HG03432 (cell line): Measurements from ENCODE around the gene DENND1A.

Experiments used
- ATAC-seq: cut with Tn5 transposase; IDR thresholded peaks from one replicate; pipeline ENCODE4 v1.9.1; 2021; ENCODE audit warnings: mild to moderate bottlenecking, moderate library complexity; ENCODE audit not compliant: unreplicated experiment

The DENND1A gene

DNA sequence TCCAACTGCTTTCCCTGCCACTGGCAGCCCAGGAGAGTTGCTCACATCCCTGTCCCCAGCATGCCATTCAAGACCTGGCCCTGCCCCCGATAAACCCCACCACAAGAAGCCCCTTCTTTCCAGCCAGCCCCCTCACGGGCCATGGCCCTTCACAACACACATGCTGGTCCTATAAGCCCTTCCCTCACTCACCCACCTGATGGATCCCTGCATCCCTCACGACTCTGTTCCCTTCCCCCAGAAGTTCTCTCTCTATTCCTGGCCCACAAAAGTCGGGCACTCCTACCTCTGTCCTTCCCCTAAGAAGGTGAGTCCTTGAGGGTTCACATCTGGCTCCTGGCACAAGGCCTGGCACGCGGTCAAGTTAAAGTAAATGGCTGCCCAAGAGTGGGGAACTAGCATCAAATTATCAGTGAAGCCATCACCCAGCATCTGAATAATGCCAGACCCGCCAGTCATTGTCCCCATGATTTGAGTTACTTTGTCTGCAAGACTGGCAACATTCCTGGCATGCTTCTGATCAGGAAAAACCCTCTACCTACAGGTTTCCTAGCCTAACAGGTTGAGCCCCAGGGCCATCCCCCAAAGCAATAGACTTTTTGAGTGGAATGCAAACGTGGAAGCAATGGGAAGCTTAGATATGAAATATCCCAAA lies 508.0 kb downstream of the DENND1A start:
- ATAC-seq, result no peak

DNA sequence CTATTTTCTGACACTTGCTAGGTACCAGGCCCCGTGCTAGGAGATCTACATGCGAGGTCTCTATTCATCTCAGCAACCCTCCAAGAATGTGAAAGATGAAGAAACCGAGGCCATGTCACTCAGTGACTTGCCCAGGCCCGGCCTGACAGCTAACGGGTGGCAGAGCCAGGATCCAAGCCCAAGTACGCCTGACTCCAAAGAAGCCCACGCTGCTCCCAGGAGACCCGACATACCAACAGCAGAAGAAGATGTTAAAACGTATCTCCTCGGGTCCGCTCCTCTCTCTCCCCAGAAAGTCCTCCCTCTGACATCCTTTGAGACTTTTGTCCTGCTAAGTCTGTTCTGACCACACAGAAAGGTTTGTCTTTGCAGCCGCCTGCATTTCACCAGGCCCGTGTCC lies 508.7 kb downstream of the DENND1A start:
- ATAC-seq, result no peak

DNA sequence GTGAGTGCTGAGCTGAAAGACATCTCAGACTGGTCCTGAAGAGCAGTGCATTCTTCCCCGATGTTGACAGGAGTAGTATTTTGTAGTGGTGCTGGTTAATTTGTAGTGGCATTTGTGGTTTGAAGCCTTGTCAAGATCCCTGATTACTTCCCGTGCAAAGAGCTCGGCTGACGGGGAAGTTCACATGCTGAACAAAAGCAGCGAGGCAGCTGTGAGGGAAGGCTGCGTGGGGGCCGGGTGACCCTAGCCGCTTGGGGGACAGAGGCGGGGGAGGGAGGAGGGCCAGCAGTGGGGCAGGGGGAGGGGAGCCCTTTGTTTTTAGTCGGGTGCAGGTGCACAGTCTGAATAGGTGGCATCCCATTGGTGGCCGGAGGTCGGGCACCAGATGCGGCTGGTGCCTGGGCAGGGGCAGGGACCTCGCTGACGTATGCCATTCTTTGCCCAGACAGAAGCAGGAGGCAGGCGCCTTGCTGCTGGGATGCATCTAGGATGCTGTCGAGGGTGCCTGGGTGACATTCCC lies 509.3 kb downstream of the DENND1A start:
- ATAC-seq, result no peak

DNA sequence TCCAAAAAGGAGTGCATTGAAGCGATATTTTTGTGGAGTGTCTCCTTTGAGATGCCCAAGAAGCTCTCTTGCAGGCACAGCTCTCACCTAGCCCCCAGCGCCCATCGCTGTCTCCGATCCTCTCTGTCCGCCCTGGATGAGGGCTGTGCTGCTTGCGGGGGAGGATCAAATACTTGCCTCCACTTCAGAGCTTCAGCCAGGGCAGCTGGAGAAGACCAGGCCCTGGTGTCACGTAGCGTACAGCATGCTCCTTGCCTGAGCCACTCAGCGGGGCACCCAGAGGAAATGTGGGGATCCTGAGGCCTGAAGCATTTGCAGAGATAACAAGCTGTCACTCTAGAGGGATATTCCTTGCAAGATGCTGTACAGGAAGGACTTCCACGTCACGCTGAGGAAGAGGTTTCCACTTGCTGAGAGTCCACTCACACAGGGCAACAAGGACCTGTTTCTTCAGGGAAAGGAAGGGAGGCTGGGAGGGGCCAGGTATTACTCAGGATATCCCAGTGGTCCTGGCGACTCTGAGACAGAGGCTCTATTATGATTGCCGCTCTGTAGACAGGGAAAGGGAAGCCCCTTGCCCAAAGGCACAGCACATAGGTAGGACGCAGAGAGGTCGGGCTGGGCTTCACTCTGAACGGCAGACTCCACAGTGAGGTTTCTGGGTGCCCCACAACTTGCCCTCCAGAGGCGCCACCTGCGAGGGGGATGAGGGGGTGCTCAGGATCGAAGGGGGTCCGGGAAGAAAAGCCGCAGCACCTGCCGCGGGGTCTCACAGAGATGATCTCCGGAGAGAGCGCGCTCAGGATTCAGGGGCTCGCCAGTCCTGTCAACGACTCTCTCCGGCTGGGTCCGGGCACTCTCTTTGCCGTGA lies 510.0 kb downstream of the DENND1A start:
- ATAC-seq, result no peak

DNA sequence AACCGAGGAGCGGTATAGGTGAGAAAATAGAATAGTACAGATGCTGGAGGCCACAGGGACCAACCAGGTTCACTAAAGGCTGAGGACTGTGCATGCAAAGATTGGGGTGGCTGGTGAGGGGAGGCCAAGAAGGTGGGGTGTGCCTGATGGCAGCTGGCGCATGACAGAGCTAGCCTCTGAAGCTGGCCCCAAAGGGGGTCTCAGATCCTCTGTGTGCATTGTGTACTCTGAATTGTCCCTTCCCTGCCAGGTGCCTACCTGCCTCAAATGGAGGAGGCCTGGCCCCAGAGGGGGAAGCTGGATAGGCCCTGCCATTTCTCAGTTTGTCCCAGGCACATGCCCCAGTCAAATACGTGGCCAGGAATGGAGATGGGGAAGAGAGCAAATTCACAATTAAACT lies 510.8 kb downstream of the DENND1A start:
- no peak for ATAC-seq

DNA sequence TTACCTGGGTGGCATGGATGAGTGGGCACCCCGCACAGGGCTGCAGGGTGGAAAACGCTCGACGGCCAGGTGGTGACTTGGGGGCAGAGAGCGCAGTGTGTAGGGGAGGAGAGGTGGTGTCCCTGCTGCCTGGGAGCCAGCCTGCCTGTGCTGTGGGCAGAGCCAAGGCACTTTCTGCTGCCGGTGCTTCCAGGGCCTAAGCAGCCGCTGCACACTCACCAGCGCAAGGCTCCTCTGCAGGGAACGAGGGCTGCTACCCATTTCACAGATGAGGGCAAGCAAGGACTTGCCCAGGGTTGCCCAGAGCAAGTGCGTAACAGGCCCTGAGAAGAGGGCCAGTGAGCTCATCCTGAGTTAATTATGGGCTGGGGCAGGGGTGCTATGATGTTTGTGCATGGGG lies 511.4 kb downstream of the DENND1A start:
- no peak for ATAC-seq

DNA sequence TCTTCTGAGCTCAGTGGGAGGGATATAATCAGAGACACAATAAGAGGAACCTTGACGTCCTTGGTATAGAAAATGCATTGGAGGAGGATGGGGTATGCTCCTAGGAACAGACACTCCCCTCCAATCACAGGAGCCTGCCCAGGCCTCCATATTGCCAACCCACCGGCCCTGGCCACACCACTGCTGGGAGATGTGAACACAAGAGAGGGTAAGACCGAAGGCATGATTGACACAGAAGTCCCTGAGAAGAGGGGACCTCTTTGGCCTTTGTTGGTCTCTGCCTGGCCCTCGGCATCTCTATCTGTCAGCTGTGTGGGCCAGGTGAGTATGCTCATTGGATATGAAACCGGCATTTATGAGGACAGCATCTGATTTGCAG lies 511.9 kb downstream of the DENND1A start:
- ATAC-seq, result no peak

DNA sequence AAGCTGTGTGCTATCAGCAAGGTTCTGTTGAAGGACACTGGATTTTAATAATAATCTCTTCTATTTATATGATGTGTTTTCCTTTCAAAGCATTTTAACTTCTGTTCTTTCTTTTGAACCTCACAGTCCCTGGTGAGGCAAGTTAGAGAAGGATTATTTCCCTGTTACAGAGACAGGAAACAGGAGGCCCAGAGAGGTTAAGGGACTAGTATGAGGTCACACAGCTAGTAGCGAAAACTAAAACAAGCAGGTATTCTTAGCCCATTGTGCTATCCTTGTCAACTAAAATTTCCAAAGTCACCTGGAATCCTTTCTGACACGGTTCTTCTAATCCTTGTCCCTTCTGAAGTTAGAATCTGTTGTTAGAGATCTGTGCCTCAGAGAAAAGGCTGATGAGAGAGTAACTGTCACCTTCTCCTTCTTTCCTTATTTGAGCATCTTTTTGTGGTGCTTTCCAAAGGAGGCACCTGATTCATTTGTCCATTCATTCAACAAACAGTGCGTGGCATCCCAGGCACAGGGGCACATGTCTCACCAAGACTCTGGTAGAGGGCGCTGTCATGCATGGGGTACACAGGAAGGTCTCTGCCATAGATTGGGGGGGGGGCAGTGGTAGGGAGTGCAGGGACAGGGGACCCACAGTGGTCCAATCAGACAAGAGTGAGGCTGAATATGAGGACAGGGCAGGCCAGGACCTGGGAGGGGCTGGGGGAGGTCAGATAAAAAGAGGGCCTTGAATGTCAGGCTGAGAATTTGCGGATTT lies 512.5 kb downstream of the DENND1A start:
- no peak for ATAC-seq

DNA sequence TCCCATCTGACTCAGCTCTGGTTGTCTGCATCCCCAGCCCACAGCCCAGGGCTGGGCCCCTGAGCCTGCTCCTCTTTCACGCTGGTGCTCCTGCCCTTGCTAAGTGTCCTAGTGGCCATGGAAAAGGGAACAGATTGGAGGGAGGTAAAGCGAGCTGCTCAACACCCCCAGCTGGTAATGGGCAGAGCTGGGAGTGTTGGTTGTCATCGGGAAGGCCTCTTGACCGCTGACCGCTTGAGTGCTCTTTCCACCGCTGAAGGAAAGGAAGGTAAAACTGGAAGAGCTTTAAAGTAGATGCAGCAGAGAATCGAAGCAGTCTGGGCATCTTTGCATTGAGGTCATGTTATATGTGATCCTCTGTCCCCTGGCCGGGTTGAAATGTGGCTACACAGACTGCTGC lies 513.8 kb downstream of the DENND1A start:
- no peak for ATAC-seq

DNA sequence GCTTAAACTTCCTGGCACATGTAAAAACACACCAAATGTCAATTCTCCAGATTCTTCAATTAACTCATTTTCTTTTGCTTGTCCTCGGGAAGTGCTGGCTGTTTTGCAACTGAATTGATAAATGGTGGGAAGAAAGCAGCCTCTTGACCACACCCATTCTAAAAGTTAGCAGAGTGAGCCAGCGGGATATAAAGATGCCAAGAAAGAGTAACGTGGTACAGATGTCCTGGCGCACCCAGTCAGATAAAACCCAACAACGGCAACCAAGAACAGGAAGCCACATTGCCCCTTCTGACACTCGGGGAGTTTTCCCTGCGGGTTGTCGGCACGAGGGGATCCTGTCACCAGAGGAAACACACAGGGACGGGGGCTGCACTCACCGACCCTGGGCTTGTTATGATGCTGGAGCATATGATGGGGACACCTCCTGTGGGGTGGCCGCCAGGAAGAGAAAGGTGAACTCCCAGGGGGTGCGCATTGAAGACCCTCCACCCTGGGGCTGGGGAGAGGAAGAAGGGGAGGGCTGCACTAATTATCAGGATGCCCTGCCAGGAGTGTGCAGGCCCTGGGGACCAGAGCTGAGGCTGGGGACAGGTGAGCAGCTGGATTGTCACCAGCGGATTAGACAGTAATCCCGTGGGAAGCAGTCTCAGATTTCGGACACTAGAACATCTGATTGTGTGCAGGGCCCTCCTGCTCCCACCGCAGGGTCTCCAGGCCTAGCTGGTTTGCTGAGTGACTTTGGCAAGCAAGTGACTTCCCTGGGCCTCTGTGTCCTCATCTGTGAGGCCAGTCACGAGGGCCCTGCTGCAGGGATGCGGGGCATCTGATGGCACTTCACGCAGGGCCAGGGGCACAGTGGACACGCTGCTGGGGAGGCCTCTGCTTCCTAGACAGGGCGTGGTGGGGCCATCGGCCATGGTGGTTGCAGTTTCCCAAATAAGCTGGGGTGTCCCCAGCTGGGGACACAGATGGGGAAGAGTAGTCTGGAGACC lies 514.7 kb downstream of the DENND1A start:
- no peak for ATAC-seq

DNA sequence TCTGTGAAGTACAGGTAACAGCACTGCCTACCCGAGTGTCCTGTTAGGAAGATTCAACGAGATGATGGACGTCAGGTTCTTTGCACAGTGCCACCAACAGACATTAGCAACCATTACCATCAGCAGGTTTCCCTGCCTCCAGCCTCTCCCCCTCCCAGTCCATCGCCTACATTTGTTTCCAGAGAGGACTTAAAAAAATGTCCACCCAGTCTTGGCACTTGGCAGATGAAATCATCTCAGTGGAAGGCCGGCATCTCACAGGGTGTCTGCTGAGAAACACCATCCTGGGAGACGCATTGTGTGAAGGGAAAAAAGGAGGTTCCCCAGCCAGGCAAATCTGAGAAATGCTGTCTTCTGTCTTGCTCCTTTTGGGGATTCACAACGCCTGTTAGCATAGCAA lies 515.7 kb downstream of the DENND1A start:
- ATAC-seq, result no peak

DNA sequence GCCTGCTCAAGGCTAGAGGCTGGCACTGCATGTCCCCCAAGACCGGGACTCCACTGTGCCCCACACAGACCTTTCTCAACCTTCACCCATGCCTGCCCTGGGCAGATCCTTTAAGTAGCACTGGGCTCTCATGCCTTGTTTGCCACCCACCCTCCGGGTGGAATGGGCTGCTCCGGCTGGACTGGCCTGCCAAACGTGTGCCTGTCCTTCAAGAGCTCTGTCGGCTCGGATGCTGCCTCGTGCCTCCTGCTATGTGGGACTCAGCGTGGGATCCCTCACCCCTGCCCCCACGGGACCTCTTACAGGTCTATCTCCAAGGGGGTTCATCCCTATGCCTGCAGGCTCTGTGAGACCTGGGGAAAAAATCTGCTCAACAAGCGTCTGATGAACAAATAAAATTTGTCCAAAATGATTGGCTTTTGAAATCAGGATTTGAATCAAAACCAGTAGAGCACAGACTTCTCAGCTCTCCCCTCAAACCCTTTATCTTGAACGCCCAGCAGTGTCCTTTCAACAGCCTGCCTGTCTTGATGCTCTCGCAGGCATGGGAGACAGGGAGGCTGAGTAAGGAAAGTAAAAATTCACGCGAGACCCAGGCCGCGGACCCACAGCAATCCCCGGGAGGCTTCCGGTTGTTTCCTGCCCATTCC lies 517.6 kb downstream of the DENND1A start:
- no peak for ATAC-seq

DNA sequence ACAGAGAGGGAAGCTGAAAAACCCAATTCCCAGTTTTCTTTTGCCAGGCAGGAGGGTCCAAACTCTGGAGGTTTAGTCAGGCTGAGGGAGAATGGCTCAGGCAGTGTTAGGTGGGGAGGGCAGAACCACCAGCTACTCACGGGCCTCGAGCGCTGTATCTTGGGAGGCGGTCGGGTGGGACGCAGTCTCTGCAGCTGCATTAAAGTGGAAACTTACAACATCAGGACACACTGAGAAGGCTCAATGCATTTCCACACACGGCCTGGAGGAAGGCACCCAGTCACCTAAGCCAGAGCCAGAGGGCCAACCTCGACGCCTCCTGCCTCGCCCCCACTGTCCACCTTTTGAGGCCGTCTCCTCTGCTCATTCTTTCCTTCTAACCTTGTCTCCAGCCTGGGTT lies 518.3 kb downstream of the DENND1A start:
- ATAC-seq, result no peak

DNA sequence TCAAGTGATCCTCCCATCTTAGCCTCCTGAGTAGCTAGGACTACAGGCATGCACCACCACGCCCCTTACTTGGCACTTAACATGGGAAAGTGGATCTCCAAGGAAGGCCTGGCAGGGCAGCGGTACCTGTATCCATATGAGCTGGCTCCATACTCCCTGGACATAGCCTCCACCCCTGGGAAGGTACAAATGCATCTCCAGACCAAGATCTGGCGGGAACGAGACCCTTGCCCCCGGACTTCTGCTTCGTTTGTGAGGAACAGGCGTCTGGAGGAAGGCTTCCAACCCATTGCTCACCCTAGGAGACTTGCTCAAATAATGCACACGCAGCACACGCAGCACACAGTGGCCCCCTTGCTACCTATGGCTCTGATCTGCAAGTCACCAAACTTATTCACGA lies 518.7 kb downstream of the DENND1A start:
- no peak for ATAC-seq

DNA sequence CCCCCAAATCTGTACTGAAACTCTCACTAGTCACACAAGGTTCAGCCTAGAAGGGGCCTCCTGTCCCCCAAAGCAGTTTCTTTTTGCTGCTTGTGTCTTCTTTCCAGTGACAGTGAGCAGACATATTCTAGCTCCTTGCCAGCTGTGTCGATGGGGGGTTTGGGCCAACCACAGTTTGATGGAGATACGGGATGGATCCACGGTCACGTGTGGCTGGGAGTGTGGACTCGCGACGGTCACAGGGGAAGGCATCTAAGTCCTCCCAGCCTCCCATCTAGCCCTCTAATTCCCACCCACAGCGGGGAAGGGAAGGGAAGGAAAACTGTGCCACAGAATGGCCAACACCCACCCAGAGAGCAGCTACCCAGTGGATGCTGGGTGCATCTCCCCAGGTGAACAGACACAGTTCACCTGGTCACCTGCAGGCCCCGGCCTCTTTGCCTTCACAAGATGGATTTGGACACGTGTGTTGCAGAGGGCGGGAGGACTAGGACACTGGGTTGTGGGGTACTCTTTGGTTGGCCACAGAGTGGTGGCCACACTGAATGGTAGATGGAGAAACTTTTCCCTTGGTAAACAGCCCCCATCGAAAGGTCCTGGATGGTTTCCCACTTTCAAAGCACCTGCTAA lies 519.5 kb downstream of the DENND1A start:
- ATAC-seq, result no peak

DNA sequence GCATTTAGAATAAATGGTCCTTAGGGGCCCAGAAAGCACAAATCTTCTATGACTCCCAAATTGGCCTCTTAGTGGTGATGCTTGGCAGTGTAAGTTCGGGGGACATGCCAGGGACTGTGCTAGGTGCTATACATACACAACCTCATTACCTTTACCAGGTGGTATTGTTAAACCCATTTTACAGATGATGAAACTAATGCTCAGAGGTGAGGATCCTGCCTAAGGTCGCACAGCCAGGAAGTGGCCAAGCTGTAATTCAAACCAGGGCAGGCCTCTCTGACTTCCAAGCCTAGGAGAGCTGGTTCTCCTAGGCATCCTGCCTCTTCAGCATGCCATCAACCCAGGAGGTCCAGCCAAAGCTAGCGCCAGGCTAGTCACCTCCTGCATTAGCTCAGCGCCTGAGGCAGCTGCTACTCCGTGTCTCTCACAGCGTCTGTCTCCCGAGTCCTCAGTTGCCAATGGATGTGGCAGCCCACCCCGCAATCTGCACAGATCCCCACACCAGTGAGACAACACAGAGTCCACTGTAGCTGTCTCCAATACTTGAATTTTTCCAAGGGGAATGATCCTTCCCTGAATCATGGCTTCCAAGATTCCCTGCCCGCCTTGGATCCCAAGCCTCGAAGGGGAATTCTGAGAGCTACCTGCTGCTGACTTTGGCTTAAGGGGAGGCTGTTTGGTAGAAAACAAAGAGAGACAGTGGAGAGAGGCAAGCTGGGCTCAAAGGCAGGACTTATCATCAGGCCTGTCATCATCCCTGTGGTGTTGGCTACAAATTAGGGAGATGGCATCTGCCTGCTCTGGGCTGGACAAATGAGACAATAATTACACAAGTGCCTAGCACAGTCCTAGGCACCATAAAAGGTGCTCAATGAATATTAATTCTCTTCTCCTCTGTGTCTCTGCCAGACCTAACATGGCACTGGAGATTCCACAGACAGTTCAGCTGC lies 521.3 kb downstream of the DENND1A start:
- ATAC-seq, result no peak

DNA sequence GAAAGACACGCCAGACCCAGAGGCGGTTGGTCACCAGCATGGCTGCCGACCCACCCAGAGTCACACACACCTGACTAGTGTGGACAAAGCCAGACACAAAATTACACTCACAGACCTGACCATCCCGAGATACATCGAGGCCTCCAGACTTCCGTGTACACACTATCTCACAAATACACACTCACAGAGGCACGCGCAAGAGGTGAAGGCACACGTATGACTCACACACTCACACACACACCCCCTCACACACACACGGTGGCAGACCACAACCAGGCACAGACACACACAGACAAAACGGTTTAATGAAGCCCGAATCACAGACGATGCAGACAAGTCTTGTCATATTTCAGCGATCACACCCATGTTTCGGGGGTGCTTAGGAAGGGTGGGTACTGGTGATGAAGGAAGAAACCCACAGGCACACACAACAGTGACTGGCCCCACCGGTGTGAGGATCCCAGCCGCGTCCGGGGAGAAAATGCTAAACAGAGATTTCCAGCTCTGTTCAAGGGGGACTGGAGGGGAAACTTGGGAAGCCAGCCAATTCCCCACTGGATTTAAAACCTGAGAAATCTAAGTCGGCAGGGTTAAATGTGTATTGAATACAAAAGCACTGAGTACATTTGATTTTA lies 522.6 kb downstream of the DENND1A start:
- ATAC-seq, result no peak

DNA sequence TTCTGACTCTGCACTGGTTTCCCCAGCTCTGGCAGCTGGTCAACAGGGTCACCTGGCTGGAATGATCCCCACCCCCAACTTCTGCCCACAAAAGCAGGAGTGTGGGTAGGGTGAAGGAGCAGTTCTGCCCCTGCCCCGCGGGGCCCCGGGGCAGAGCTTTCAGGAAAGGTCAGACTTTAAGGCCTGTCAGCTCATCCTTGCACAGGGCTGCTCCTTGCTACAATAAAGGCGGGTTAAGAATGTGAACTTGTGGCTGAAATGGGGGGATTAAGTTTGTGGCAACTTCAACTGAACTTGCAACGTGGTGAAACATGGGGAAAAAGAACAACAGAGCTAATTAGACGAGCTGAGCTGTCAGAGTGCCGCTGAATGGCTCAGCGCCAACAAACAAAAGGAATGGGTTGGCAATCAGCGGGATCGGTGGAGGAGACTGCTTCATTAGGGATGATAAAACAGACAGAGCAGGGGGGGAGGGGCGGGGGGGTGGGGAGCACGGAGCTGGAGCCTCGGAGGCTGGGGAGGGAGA lies 523.2 kb downstream of the DENND1A start:
- ATAC-seq, result no peak
